ENCODE results near the gene TTLL9. TPM values are rescaled to one million over a fixed set of nuclear protein-coding genes. Genes with fewer than 3 reads are reported as not detected.

The TTLL9 gene
- total RNA-seq, 4 donors from 2014 or later, result 0.17 to 0.34 TPM; not detected in 2

DNA sequence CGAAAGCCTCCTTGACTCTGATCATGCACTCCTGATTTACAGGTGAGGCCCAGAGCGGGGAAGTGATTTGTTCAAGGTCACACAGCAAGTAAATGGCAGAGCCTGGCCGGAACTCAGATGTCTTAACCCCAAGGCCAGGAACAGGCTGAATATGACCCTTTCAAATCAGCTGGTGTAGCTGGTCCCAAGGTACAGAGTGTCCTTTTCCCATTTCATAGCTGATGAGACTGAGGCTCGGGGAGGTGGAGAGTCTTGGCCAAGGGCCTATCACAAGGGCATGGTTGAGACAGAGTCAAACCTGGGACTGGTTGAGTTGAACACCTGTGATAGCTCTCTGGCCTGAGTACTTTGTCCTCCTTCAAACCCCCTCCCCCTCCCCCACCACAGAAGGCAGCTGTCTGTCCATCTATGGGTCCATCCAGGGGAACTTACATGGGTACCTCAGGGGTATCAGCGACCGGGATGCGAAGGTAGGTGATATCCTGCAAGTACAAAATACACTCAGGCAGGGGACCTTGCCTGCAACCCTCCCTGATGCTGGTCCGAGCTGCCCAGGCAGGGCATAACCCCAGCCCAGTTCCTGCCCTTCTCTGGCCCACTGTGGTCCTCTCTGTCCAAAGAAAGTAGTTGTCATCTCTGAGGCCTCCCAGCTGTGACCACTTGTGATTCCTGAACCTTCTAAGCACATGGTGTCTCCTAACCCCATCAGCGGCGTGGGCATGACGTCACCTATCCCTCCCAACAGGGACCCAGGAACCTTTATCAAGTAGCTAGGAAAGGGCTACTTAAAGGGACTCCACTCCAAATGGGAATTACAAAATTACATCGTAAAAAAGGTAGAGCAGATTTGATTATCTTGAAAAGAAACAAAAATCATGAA is 5.7 kb upstream of the TTLL9 start:
- DNase-seq (ENCODE audit: extremely low spot score), result no peak
- Histone ChIP-seq H3K27ac (replicated peaks in 1 of 4) (no peak overlapping the region), H3K4me3 (no peak overlapping the region)

GRCh38 chr20:31866221-31866620 is 4.2 kb upstream of the TTLL9 start:
- TF ChIP-seq POLR2A (IDR thresholded peaks at IDR 0.05; ENCODE audit: low read depth), result no peak
- TF ChIP-seq CTCF (IDR thresholded peaks at IDR 0.05), result no peak
- no peak for TF ChIP-seq POLR2AphosphoS5 (IDR thresholded peaks at IDR 0.05)
- no peak for TF ChIP-seq EP300 (IDR thresholded peaks at IDR 0.05)
- Histone ChIP-seq H3K4me1 (peaks cover 15 to 31% (median 30%) of the 10 kb centered on the region in 4 donors), H3K27me3 (peaks cover 0 to 3% (median 1%) of the 10 kb centered on the region in 4 donors), H3K4me3 (no peak overlapping the region), H3K9me3 (no peaks in the 10 kb centered on the region), H3K27ac (replicated peaks in 1 of 4) (no peak overlapping the region), H3K36me3 (no peaks in the 10 kb centered on the region)
- no peak for DNase-seq (ENCODE audit: extremely low spot score)
- WGBS, result 71% methylated on average over 3 of the region's 3 CpGs
- intact Hi-C loops (cut with DNase I), result no loop called here

More for the DNA sequence above, 5.7 kb upstream of the TTLL9 start:
- intact Hi-C loops (cut with DNase I), result no loop called here
- Histone ChIP-seq H3K4me1 (peaks cover 27 to 31% (median 31%) of the 10 kb centered on the region in 4 donors), H3K36me3 (no peaks in the 10 kb centered on the region), H3K9me3 (no peaks in the 10 kb centered on the region), H3K27me3 (peaks cover 0 to 14% (median 2%) of the 10 kb centered on the region in 4 donors)
- TF ChIP-seq POLR2A (IDR thresholded peaks at IDR 0.05; ENCODE audit: low read depth) (no peak), POLR2AphosphoS5 (IDR thresholded peaks at IDR 0.05) (no peak), EP300 (IDR thresholded peaks at IDR 0.05) (no peak), CTCF (IDR thresholded peaks at IDR 0.05) (no peak)
- WGBS, result 92% methylated on average over 11 of the region's 12 CpGs

DNA sequence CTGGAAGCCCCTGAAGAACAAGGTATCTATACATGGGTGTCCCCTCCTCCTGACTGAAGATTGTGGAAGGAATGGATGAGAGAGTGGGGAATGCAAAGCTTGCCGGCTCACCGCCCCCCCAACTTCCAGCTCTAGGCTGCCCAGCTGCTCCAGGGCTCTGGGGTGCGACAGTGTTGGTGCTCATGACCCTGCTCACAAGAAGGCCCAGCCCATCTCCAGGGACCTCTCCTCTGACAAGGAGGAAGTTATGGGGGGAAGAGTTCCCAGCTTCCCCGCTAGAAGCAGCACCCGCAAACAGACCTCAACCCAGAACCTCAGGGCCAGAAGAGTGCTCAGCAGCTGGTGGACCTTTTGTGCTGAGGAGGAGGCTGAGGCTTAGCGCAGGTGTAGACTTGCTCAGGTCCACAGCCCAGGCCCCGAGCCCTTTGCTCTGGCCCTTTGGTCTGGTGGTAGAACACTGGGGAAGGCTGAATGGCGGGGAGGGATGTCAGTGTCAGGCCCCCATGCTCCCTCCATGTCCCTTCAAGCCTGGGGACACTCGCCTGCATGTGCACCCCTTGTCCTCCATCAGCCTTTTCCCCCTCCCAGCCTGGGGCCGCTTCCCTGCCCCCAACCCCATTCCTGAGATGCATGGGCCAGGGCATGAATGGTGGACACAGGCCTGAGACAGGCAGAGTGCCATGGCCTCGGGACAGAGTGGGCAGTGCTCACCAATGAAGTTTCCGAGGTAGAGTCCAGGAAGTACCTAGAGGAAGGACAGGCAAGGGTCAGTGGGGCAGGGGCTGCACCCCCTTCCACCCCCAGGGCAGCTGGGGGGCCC is 1.4 kb upstream of the TTLL9 start:
- peak overlapping the region; percentile 60 to 89 (median 84) for H3K4me3 ChIP-seq

GRCh38 chr20:31869673-31869941 is 827 bp upstream of the TTLL9 start:
- no peak for TF ChIP-seq EP300 (IDR thresholded peaks at IDR 0.05)
- TF ChIP-seq POLR2AphosphoS5 (IDR thresholded peaks at IDR 0.05), result no peak
- no peak for TF ChIP-seq CTCF (IDR thresholded peaks at IDR 0.05)
- no peak for TF ChIP-seq POLR2A (IDR thresholded peaks at IDR 0.05; ENCODE audit: low read depth)
- no peaks in the 10 kb centered on the region for H3K36me3 ChIP-seq
- peak overlapping the region; percentile 49 to 71 (median 66) for H3K27ac ChIP-seq (replicated peaks in 1 of 4)
- peak overlapping the region; percentile 60 to 89 (median 84) for H3K4me3 ChIP-seq
- no peaks in the 10 kb centered on the region for H3K27me3 ChIP-seq
- WGBS, result 13% methylated on average over 1 of the region's 1 CpG
- no peaks in the 10 kb centered on the region for H3K9me3 ChIP-seq
- peaks cover 9 to 26% (median 22%) of the 10 kb centered on the region in 4 donors for H3K4me1 ChIP-seq
- intact Hi-C loops (cut with DNase I), result no loop called here
- no peak for DNase-seq (ENCODE audit: extremely low spot score)

More for the DNA sequence above, 1.4 kb upstream of the TTLL9 start:
- Histone ChIP-seq H3K27ac (replicated peaks in 1 of 4) (peak overlapping the region in 1 of 4 donors; percentile 71), H3K27me3 (no peaks in the 10 kb centered on the region), H3K4me1 (peaks cover 9 to 26% (median 22%) of the 10 kb centered on the region in 4 donors), H3K9me3 (no peaks in the 10 kb centered on the region), H3K36me3 (no peaks in the 10 kb centered on the region)
- WGBS, result 75% methylated on average over 10 of the region's 12 CpGs
- intact Hi-C loops (cut with DNase I), result no loop called here
- TF ChIP-seq CTCF (IDR thresholded peaks at IDR 0.05) (no peak), EP300 (IDR thresholded peaks at IDR 0.05) (no peak), POLR2A (IDR thresholded peaks at IDR 0.05; ENCODE audit: low read depth) (no peak), POLR2AphosphoS5 (IDR thresholded peaks at IDR 0.05) (no peak)
- DNase-seq (ENCODE audit: extremely low spot score), result no peak
